SK-N-SH treated with all-trans-retinoic acid at 6 μM for 48 hours (cell line): ENCODE measurements around the gene ZGPAT.
A peak's percentile ranks its signal among the peaks of the same experiment; 100 is the strongest.
"Not testable (repeated sequence)": the region's sequence is repeated elsewhere in the genome, so short reads cannot be mapped to it uniquely, and the experiment has no call there.

Experiments used
- ATAC-seq: fragments of 200-7000 bp; cut with Tn5 transposase; 3 replicates; pipeline ENCODE4 v1.9.1; 2020; ENCODE audit warnings: mild to moderate bottlenecking, moderate library complexity
- BACH2 ChIP-seq: fragments of 250-450 bp; sonication (Bioruptor Pico); IDR thresholded peaks from 2 replicates; pipeline ENCODE4 v1.9.0; 2021; ENCODE audit warnings: mild to moderate bottlenecking, borderline replicate concordance
- CSRNP3 ChIP-seq: fragments of 250-450 bp; sonication (Bioruptor Pico); IDR thresholded peaks from 2 replicates; pipeline ENCODE4 v1.5.1; 2021; ENCODE audit warnings: mild to moderate bottlenecking, moderate library complexity
- ESRRG ChIP-seq: fragments of 250-450 bp; sonication (Bioruptor Pico); IDR thresholded peaks from 2 replicates; pipeline ENCODE4 v1.6.1; 2021; ENCODE audit warnings: mild to moderate bottlenecking
- ISL1 ChIP-seq: fragments of 250-450 bp; sonication (Bioruptor Pico); IDR thresholded peaks from 2 replicates; pipeline ENCODE4 v2.1.2; 2022; ENCODE audit warnings: mild to moderate bottlenecking, moderate library complexity
- OSR1 ChIP-seq: fragments of 250-450 bp; sonication (Bioruptor Pico); IDR thresholded peaks from 2 replicates; pipeline ENCODE4 v1.8.0; 2022; ENCODE audit warnings: moderate library complexity, mild to moderate bottlenecking, inconsistent platforms
- PATZ1 ChIP-seq: fragments of 250-450 bp; sonication (Bioruptor Pico); IDR thresholded peaks from 2 replicates; pipeline ENCODE4 v1.8.0; 2020; ENCODE audit warnings: mild to moderate bottlenecking, moderate library complexity, borderline replicate concordance
- POU6F1 ChIP-seq: fragments of 250-450 bp; sonication (Bioruptor Pico); IDR thresholded peaks from 2 replicates; pipeline ENCODE4 v1.8.0; 2021; ENCODE audit warnings: low read depth, mild to moderate bottlenecking, moderate library complexity, borderline replicate concordance
- PPARA ChIP-seq: fragments of 250-450 bp; sonication (Bioruptor Pico); IDR thresholded peaks from 2 replicates; pipeline ENCODE4 v1.5.0; 2020; ENCODE audit warnings: mild to moderate bottlenecking, borderline replicate concordance
- RARB ChIP-seq: fragments of 250-450 bp; sonication (Bioruptor Pico); IDR thresholded peaks from 2 replicates; pipeline ENCODE4 v1.8.0; 2021; ENCODE audit warnings: mild to moderate bottlenecking, moderate library complexity
- SNAI2 ChIP-seq: fragments of 250-450 bp; sonication (Bioruptor Pico); IDR thresholded peaks from 2 replicates; pipeline ENCODE4 v1.5.0; 2020; ENCODE audit warnings: mild to moderate bottlenecking, moderate library complexity
- TOX ChIP-seq: fragments of 250-450 bp; sonication (Bioruptor Pico); IDR thresholded peaks from 2 replicates; pipeline ENCODE4 v1.8.0; 2021; ENCODE audit warnings: mild to moderate bottlenecking, moderate library complexity, borderline replicate concordance
- TSHZ2 ChIP-seq: fragments of 250-450 bp; sonication (Bioruptor Pico); IDR thresholded peaks from 2 replicates; pipeline ENCODE4 v1.5.0; 2020; ENCODE audit warnings: mild to moderate bottlenecking, moderate library complexity
- ZC3H10 ChIP-seq: fragments of 250-450 bp; sonication (Bioruptor Pico); IDR thresholded peaks from 2 replicates; pipeline ENCODE4 v1.5.1; 2021; ENCODE audit warnings: mild to moderate bottlenecking, moderate library complexity
- ZFP3 ChIP-seq: fragments of 250-450 bp; sonication (Bioruptor Pico); IDR thresholded peaks from 2 replicates; pipeline ENCODE4 v1.5.0; 2020; ENCODE audit warnings: mild to moderate bottlenecking, moderate library complexity
- ZNF70 ChIP-seq: fragments of 450-650 bp; formaldehyde crosslinking; IDR thresholded peaks from 2 replicates; pipeline ENCODE4 v1.5.0; 2020; ENCODE audit warnings: mild to moderate bottlenecking, moderate library complexity

The ZGPAT gene

GRCh38 chr20:63707558-63708300 is at the start of gene ZGPAT, which contains the start of gene ARFRP1:
ZGPAT (plus strand) TSS chr20:63708039; CDS start chr20:63708581, 542 bp downstream.
ARFRP1 (minus strand) TSS chr20:63707976; CDS start chr20:63707091, 885 bp downstream.
- peak; percentile 93 for ATAC-seq
- TF ChIP-seq ISL1 (CRISPR knock-in tag): no peak
- 0 out of 2 replicates have a peak, but pooled peaks have one; percentile 7 for TF ChIP-seq TSHZ2

GRCh38 chr20:63658749-63659187 is 49.1 kb upstream of the ZGPAT start:
- TF ChIP-seq OSR1 (CRISPR knock-in tag) (no peak), PPARA (no peak), ZC3H10 (CRISPR knock-in tag) (no peak), SNAI2 (CRISPR knock-in tag) (no peak), TSHZ2 (no peak)
- ATAC-seq: peak; percentile 48

GRCh38 chr20:63659370-63659769 is 48.5 kb upstream of the ZGPAT start:
- no peak for ATAC-seq
- TF ChIP-seq TSHZ2 (no peak), TOX (CRISPR knock-in tag) (no peak), POU6F1 (CRISPR knock-in tag) (no peak), SNAI2 (CRISPR knock-in tag) (no peak), ZFP3 (no peak), OSR1 (CRISPR knock-in tag) (no peak), BACH2 (CRISPR knock-in tag) (no peak)

GRCh38 chr20:63660174-63660573 is 47.7 kb upstream of the ZGPAT start:
- ATAC-seq: not testable (repeated sequence)

- ATAC-seq: no peak
- no peak for TF ChIP-seq PPARA
- no peak for TF ChIP-seq RARB (CRISPR knock-in tag)
- TF ChIP-seq PATZ1 (CRISPR knock-in tag): no peak
- no peak for TF ChIP-seq ESRRG (CRISPR knock-in tag)
- no peak for TF ChIP-seq OSR1 (CRISPR knock-in tag)
- no peak for TF ChIP-seq ZC3H10 (CRISPR knock-in tag)
- no peak for TF ChIP-seq ZNF70
- no peak for TF ChIP-seq TSHZ2
- no peak for TF ChIP-seq CSRNP3 (CRISPR knock-in tag)
Observed at GRCh38 chr20:63660622-63661021, 47.2 kb upstream of the ZGPAT start.
